Trophoblast cell (in vitro differentiated cells and primary cell): ENCODE data around the gene MYBPHL.
A peak's percentile ranks its signal among the peaks of the same experiment; 100 is the strongest.

Experiments
- DNase-seq, 2 donors: peaks; one replicate each; pipeline ENCODE4 v3.0.0-alpha.2; 2016
- H2AFZ ChIP-seq: 2 replicates; pipeline ENCODE4 v1.6.1; 2013; ENCODE audit warnings: low read length, moderate library complexity, mild to moderate bottlenecking; ENCODE audit not compliant: insufficient read depth, poor library complexity
- H2AK5ac ChIP-seq: 2 replicates; pipeline ENCODE4 v1.6.1; 2013; ENCODE audit warnings: mild to moderate bottlenecking, low read length
- H2BK120ac ChIP-seq: 2 replicates; pipeline ENCODE4 v1.6.1; 2013; ENCODE audit warnings: low read length, mild to moderate bottlenecking, moderate library complexity; ENCODE audit not compliant: insufficient read depth, poor library complexity
- H2BK12ac ChIP-seq: 2 replicates; pipeline ENCODE4 v1.6.1; 2013; ENCODE audit warnings: mild to moderate bottlenecking, low read length, moderate library complexity
- H2BK5ac ChIP-seq: 2 replicates; pipeline ENCODE4 v1.6.1; 2013; ENCODE audit warnings: low read length, low read depth, moderate library complexity, mild to moderate bottlenecking; ENCODE audit not compliant: poor library complexity
- H3K14ac ChIP-seq: 2 replicates; pipeline ENCODE4 v1.6.1; 2013; ENCODE audit warnings: mild to moderate bottlenecking, low read length
- H3K18ac ChIP-seq: 2 replicates; pipeline ENCODE4 v1.6.1; 2013; ENCODE audit warnings: mild to moderate bottlenecking, low read length
- H3K23ac ChIP-seq: 2 replicates; pipeline ENCODE4 v1.6.1; 2013; ENCODE audit warnings: low read length
- H3K27ac ChIP-seq: 2 replicates; pipeline ENCODE4 v1.5.1; 2013; ENCODE audit warnings: low read depth, mild to moderate bottlenecking, inconsistent platforms, low read length, moderate library complexity
- H3K27me3 ChIP-seq: 2 replicates; pipeline ENCODE4 v1.6.1; 2013; ENCODE audit warnings: inconsistent platforms, mild to moderate bottlenecking, low read length, moderate library complexity; ENCODE audit not compliant: insufficient read depth
- H3K36me3 ChIP-seq, 2 experiments: 1 replicate in 1 of 2; 2 replicates in 1 of 2; pipeline ENCODE4 v1.6.1; 2013; ENCODE audit warnings: low read length in 2 of 2, mild to moderate bottlenecking in 2 of 2, moderate library complexity in 1 of 2; ENCODE audit not compliant: insufficient read depth in 2 of 2, control insufficient read depth in 1 of 2
- H3K4ac ChIP-seq: 2 replicates; pipeline ENCODE4 v1.6.1; 2013; ENCODE audit warnings: low read depth, mild to moderate bottlenecking, low read length, moderate library complexity
- H3K4me1 ChIP-seq, 2 experiments: 1 replicate in 1 of 2; 2 replicates in 1 of 2; pipeline ENCODE4 v1.6.1; 2013; ENCODE audit warnings: low read length in 2 of 2, mild to moderate bottlenecking in 2 of 2, moderate library complexity in 1 of 2; ENCODE audit not compliant: insufficient read depth in 2 of 2, control insufficient read depth in 1 of 2
- H3K4me2 ChIP-seq: 2 replicates; pipeline ENCODE4 v1.6.1; 2013; ENCODE audit warnings: inconsistent platforms, mild to moderate bottlenecking, low read length, moderate library complexity
- H3K4me3 ChIP-seq: 2 replicates; pipeline ENCODE4 v1.5.1; 2013; ENCODE audit warnings: mild to moderate bottlenecking, low read depth, low read length, inconsistent platforms
- H3K79me1 ChIP-seq: one replicate; pipeline ENCODE4 v1.6.1; 2013; ENCODE audit warnings: low read length
- H3K79me2 ChIP-seq: 2 replicates; pipeline ENCODE4 v1.6.1; 2013; ENCODE audit warnings: low read length, mild to moderate bottlenecking; ENCODE audit not compliant: control insufficient read depth, insufficient read depth, poor library complexity
- H3K9ac ChIP-seq: 2 replicates; pipeline ENCODE4 v1.6.1; 2013; ENCODE audit warnings: mild to moderate bottlenecking, low read length
- H3K9me3 ChIP-seq: 2 replicates; pipeline ENCODE4 v1.6.1; 2013; ENCODE audit warnings: low read depth, mild to moderate bottlenecking, control low read depth, inconsistent platforms, low read length; ENCODE audit not compliant: insufficient read depth
- H4K12ac ChIP-seq: 2 replicates; pipeline ENCODE4 v1.6.1; 2013; ENCODE audit warnings: low read depth, mild to moderate bottlenecking, low read length, moderate library complexity
- H4K8ac ChIP-seq: 2 replicates; pipeline ENCODE4 v1.6.1; 2013; ENCODE audit warnings: low read depth, mild to moderate bottlenecking, low read length, moderate library complexity
- H4K91ac ChIP-seq: one replicate; pipeline ENCODE4 v1.6.1; 2013; ENCODE audit warnings: low read depth, mild to moderate bottlenecking, low read length, moderate library complexity
- WGBS: extraction: QIAGEN DNeasy Blood & Tissue Kit; methylation state at CpG from one replicate; pipeline ENCODE4 v1.1.7; 2013; ENCODE audit warnings: missing lambda C conversion rate; ENCODE audit not compliant: insufficient read length, insufficient coverage; ENCODE audit errors: extremely low coverage; 5-methylcytosine and 5-hydroxymethylcytosine counted together

Gene MYBPHL

GRCh38 chr1:109338608-109339007 is 31.8 kb upstream of the MYBPHL start:
- peaks cover 42 to 60% of the 10 kb centered on the region in 2 experiments for H3K36me3 ChIP-seq
- H4K91ac ChIP-seq = no peak overlapping the region
- no peak overlapping the region for H3K23ac ChIP-seq
- no peak overlapping the region for H3K4me2 ChIP-seq
- H3K9ac ChIP-seq = no peak overlapping the region
- DNase-seq = no peak
- no peak overlapping the region for H2AK5ac ChIP-seq
- H3K79me1 ChIP-seq = no peaks in the 10 kb centered on the region
- no peaks in the 10 kb centered on the region for H3K27me3 ChIP-seq
- no peak overlapping the region for H2BK120ac ChIP-seq
- no peak overlapping the region for H3K4ac ChIP-seq
- no peak overlapping the region for H2BK12ac ChIP-seq
- H4K8ac ChIP-seq = no peak overlapping the region
- H3K14ac ChIP-seq = no peak overlapping the region
- no CpG with 5 or more reads among the region's 3 CpGs for WGBS
- no peak overlapping the region for H3K18ac ChIP-seq
- no peak overlapping the region for H2AFZ ChIP-seq
- no peak overlapping the region for H3K4me3 ChIP-seq
- H3K4me1 ChIP-seq = no peaks in the 10 kb centered on the region
- H3K79me2 ChIP-seq = no peaks in the 10 kb centered on the region
- H3K27ac ChIP-seq = no peak overlapping the region
- peaks cover 3% of the 10 kb centered on the region for H3K9me3 ChIP-seq
- no peak overlapping the region for H4K12ac ChIP-seq
- no peak overlapping the region for H2BK5ac ChIP-seq

DNA sequence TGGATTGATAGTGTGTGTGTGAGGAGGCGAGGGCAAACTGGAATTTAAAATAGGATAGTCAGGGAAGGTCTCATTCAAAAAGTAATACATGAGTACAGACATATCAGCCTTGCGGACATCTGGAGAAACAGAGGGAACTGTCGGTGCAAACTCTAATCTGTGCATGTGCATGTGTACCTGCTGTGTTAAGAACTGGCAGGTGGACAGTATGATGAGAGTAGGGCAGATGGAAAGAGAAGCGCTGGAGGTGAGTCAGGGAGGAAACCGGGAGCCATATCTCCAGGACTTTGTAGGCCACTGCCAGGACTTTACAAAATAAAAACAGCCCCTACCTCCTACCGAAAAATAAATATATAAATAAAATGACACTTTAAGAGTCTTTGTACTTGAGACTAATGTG is 31.3 kb upstream of the MYBPHL start:
- Histone ChIP-seq H2BK12ac (no peak overlapping the region), H3K79me1 (no peaks in the 10 kb centered on the region), H2BK5ac (no peak overlapping the region), H3K9me3 (peaks cover 3% of the 10 kb centered on the region), H3K4ac (no peak overlapping the region), H4K8ac (no peak overlapping the region), H3K14ac (no peak overlapping the region), H4K12ac (no peak overlapping the region), H3K27me3 (no peaks in the 10 kb centered on the region), H3K9ac (no peak overlapping the region), H3K79me2 (no peaks in the 10 kb centered on the region), H2AFZ (no peak overlapping the region), H3K4me1 (no peaks in the 10 kb centered on the region), H3K4me3 (no peak overlapping the region), H2BK120ac (no peak overlapping the region), H4K91ac (no peak overlapping the region), H3K36me3 (peaks cover 39 to 56% of the 10 kb centered on the region in 2 experiments), H3K23ac (no peak overlapping the region), H3K4me2 (no peak overlapping the region), H3K27ac (no peak overlapping the region), H2AK5ac (no peak overlapping the region), H3K18ac (no peak overlapping the region)
- no peak for DNase-seq
- WGBS = 100% methylated on average over 1 of the region's 6 CpGs

DNA sequence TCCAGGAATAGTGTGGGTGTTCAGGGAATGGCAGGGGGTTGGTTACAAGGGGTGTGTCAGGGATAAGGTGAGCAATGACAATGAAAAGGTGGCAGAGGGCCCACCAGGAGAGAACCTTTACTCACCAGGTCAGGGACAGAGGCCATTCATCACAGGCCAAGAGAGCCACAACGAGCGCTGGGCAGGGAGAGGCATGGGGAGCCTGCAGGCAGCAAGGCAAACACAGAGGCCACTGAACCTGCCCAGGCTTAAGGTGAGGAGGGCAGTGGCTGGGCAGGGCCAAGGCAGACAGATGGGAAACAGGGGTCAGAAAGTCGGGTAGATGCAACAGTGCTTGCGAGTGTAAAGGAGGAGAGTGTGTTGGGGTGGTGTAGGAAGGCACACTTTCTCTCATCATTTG is 28.3 kb upstream of the MYBPHL start:
- Histone ChIP-seq H4K12ac (no peak overlapping the region), H3K4me3 (no peak overlapping the region), H2AFZ (no peak overlapping the region), H3K27me3 (no peaks in the 10 kb centered on the region), H3K27ac (no peak overlapping the region), H3K23ac (no peak overlapping the region), H3K14ac (no peak overlapping the region), H2BK5ac (no peak overlapping the region), H3K18ac (no peak overlapping the region), H3K36me3 (peaks cover 39 to 51% of the 10 kb centered on the region in 2 experiments), H3K4me2 (no peak overlapping the region), H3K79me2 (no peaks in the 10 kb centered on the region), H3K4me1 (no peaks in the 10 kb centered on the region), H3K9me3 (peaks cover 3% of the 10 kb centered on the region), H3K9ac (peak overlapping the region; percentile 22), H3K4ac (no peak overlapping the region), H2AK5ac (no peak overlapping the region), H4K8ac (no peak overlapping the region), H2BK12ac (no peak overlapping the region), H4K91ac (no peak overlapping the region), H3K79me1 (no peaks in the 10 kb centered on the region), H2BK120ac (no peak overlapping the region)
- DNase-seq = no peak
- WGBS = no CpG with 5 or more reads among the region's 4 CpGs

DNA sequence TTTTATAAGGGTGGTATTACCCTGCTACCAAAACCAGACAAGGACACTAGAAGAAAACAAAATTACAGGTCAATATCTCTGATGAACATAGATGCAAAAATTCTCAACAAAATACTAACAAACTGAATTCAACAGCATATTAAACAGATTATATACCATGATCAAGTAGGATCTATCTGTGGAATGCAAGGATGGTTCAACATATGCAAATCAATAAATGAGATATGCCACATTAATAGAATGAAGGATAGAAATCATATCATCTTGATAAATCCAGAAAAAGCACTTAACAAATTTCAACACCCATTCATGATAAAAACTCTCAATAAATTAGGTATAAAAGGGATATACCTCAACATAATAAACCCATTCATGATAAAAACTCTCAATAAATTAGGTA is 24.3 kb upstream of the MYBPHL start:
- Histone ChIP-seq H3K27ac (no peak overlapping the region), H3K18ac (no peak overlapping the region), H4K12ac (no peak overlapping the region), H3K9ac (no peak overlapping the region), H3K27me3 (no peaks in the 10 kb centered on the region), H2AFZ (no peak overlapping the region), H4K91ac (no peak overlapping the region), H3K23ac (no peak overlapping the region), H3K79me2 (no peaks in the 10 kb centered on the region), H4K8ac (no peak overlapping the region), H2BK120ac (no peak overlapping the region), H3K4ac (no peak overlapping the region), H3K4me3 (no peak overlapping the region), H2AK5ac (no peak overlapping the region), H3K36me3 (peaks cover 31 to 43% of the 10 kb centered on the region in 2 experiments), H3K14ac (no peak overlapping the region), H3K4me2 (no peak overlapping the region), H2BK12ac (no peak overlapping the region), H2BK5ac (no peak overlapping the region), H3K9me3 (peaks cover 3% of the 10 kb centered on the region), H3K4me1 (no peaks in the 10 kb centered on the region), H3K79me1 (no peaks in the 10 kb centered on the region)
- no peak for DNase-seq
